HepG2 (cell line): ENCODE data around the gene COL2A1. TPM values are rescaled to one million over a fixed set of nuclear protein-coding genes. Genes with fewer than 3 reads are reported as not detected.

Experiments
- ATAC-seq: fragments of 200-7000 bp; cut with Tn5 transposase; 3 replicates; pipeline ENCODE4 v1.9.1; 2020; ENCODE audit warnings: mild to moderate bottlenecking, moderate library complexity
- BruUV-seq: library from RNA; stranded (reverse); fragments of 400-500 nt; replicated peaks from 2 replicates; lab custom pipeline; 2021; lab: Mats Ljungman, UMichigan
- CTCF ChIA-PET: fragments of 300-600 bp; formaldehyde crosslinking; extraction: SDS; loops from one replicate; lab custom pipeline; 2021; ENCODE audit warnings: low total read pairs, inconsistent platforms, low intra/inter-chr PET ratio; lab: Yijun Ruan, JAX
- POLR2A ChIA-PET: fragments of 350-600 bp; sonication (Branson Sonifier 250); formaldehyde crosslinking; loops from one replicate; lab custom pipeline; 2020; ENCODE audit warnings: antibody characterized with exemption, inconsistent platforms; lab: Yijun Ruan, JAX
- DNase-seq: peaks from one replicate; pipeline ENCODE4 v3.0.0-alpha.2; 2015; ENCODE audit warnings: low spot score
- FAIRE-seq: peaks from 3 replicates; lab custom pipeline; 2011; peaks lifted over from hg19 to GRCh38; lab: Jason Lieb, UNC
- H2AFZ ChIP-seq: one replicate; pipeline ENCODE4 v1.6.1; 2011; ENCODE audit warnings: low read length, inconsistent platforms
- H3K27ac ChIP-seq: fragments of 300-600 bp; 3 replicates; pipeline ENCODE4 v1.8.0; 2011; ENCODE audit warnings: mixed run types, mild to moderate bottlenecking, mixed read lengths, low read length, inconsistent platforms; ENCODE audit not compliant: insufficient read depth; ENCODE audit errors: extremely low read length
- H3K27me3 ChIP-seq, 2 experiments: fragments of 200-600 bp in 1 of 2; 2 replicates in 1 of 2; 3 replicates in 1 of 2; pipeline versions ENCODE4 v1.6.0 to v1.8.0; 2011; ENCODE audit warnings: low read length in 2 of 2, mild to moderate bottlenecking in 2 of 2, moderate library complexity in 2 of 2, inconsistent platforms in 1 of 2; ENCODE audit not compliant: insufficient read depth in 2 of 2, control insufficient read depth in 1 of 2
- H3K36me3 ChIP-seq, 2 experiments: fragments of 200-600 bp in 1 of 2; replicated peaks in 1 of 2; 2 replicates in 1 of 2; 3 replicates in 1 of 2; pipeline versions ENCODE4 v1.5.1 to v1.8.0; 2011; ENCODE audit warnings: low read length in 2 of 2, inconsistent platforms in 1 of 2; ENCODE audit not compliant: insufficient read depth in 2 of 2, control insufficient read depth in 1 of 2
- H3K4me1 ChIP-seq: 2 replicates; pipeline ENCODE4 v1.5.1; 2012; ENCODE audit warnings: low read length, inconsistent platforms; ENCODE audit not compliant: insufficient read depth
- H3K4me2 ChIP-seq: 2 replicates; pipeline ENCODE4 v1.6.0; 2011; ENCODE audit warnings: low read depth, low read length, inconsistent platforms
- H3K4me3 ChIP-seq, 3 experiments: fragments of 200-600 bp in 1 of 3; sonication (generic), shearing (Covaris generic) in 1 of 3; replicated peaks in 1 of 3; 2 replicates each; pipeline ENCODE4 v1.5.1; 2011 to 2016; ENCODE audit warnings: low read length in 3 of 3, inconsistent platforms in 2 of 3, low read depth in 2 of 3, mild to moderate bottlenecking in 2 of 3, control low read depth in 1 of 3, mixed read lengths in 1 of 3; ENCODE audit not compliant: insufficient read depth in 1 of 3
- H3K79me2 ChIP-seq: one replicate; pipeline ENCODE4 v1.6.1; 2011; ENCODE audit warnings: low read length, inconsistent platforms; ENCODE audit not compliant: insufficient read depth
- H3K9ac ChIP-seq: 2 replicates; pipeline ENCODE4 v1.6.0; 2011; ENCODE audit warnings: mild to moderate bottlenecking, low read depth, low read length, inconsistent platforms; ENCODE audit not compliant: insufficient read depth
- H3K9me3 ChIP-seq: 2 replicates; pipeline ENCODE4 v1.5.1; 2012; ENCODE audit warnings: mild to moderate bottlenecking, low read length
- H4K20me1 ChIP-seq: 2 replicates; pipeline ENCODE4 v1.6.0; 2011; ENCODE audit warnings: inconsistent platforms, mild to moderate bottlenecking, low read length, moderate library complexity; ENCODE audit not compliant: insufficient read depth
- DBP ChIP-seq: sonication (generic); formaldehyde crosslinking; IDR thresholded peaks from 2 replicates; pipeline ENCODE4 v1.4.0; 2020; ENCODE audit warnings: missing genetic modification reagents; ENCODE audit errors: not compliant biosample characterization
- EED ChIP-seq: sonication (generic); formaldehyde crosslinking; IDR thresholded peaks from 2 replicates; pipeline ENCODE4 v1.5.0; 2020; ENCODE audit warnings: mild to moderate bottlenecking, missing genetic modification reagents
- FOSL2 ChIP-seq: sonication (generic); formaldehyde crosslinking; IDR thresholded peaks from 2 replicates; pipeline ENCODE4 v1.4.0; 2020; ENCODE audit warnings: missing genetic modification reagents
- KLF15 ChIP-seq: sonication (generic); formaldehyde crosslinking; IDR thresholded peaks from 2 replicates; pipeline ENCODE4 v1.8.1; 2023; ENCODE audit warnings: borderline replicate concordance, mild to moderate bottlenecking, inconsistent platforms, missing genetic modification reagents, mixed read lengths
- PLRG1 ChIP-seq: fragments of 450-650 bp; conservative IDR thresholded peaks from 2 replicates; pipeline ENCODE4 v1.6.1; 2016
- YY1 ChIP-seq: IDR thresholded peaks from 2 replicates; pipeline ENCODE4 v1.6.1; 2011; ENCODE audit warnings: low read length, low read depth, moderate library complexity, mild to moderate bottlenecking; ENCODE audit not compliant: insufficient read depth, insufficient replicate concordance
- ZBTB7A ChIP-seq: sonication (generic); formaldehyde crosslinking; IDR thresholded peaks from 2 replicates; pipeline ENCODE4 v1.8.0; 2022; ENCODE audit warnings: mild to moderate bottlenecking, missing genetic modification reagents
- ZMAT3 ChIP-seq: sonication (generic); formaldehyde crosslinking; conservative IDR thresholded peaks from 2 replicates; pipeline ENCODE4 v1.7.0; 2021; ENCODE audit warnings: missing genetic modification reagents
- WGBS: methylation state at CpG from one replicate; pipeline ENCODE4 v1.1.6; 2017; ENCODE audit warnings: low lambda C conversion rate; 5-methylcytosine and 5-hydroxymethylcytosine counted together
- in situ Hi-C: cut with HindIII; loops from 2 replicates; pipeline ENCODE4 v1.10.0; 2017; ENCODE audit warnings: low pct_unique_long_range_greater_than_20kb; ENCODE audit not compliant: extremely low pct_ligation_motif_present
- intact Hi-C: fragments of 100-400 bp; cut with micrococcal nuclease; formaldehyde crosslinking; loops from one replicate; pipeline ENCODE4 v1.10.0; 2022; ENCODE audit not compliant: unreplicated experiment
- polyA plus RNA-seq, 8 experiments: library from polyadenylated mRNA; depleted of rRNA in 3 of 8; stranded (reverse) in 7 of 8; unstranded in 1 of 8; fragments of >200 nt; fragmentation: Illumina TruSeq in 4 of 8; extraction: Trizol in 4 of 8; gene quantifications; 2 replicates each; pipeline versions ENCODE4 v1.2.1 to v1.2.3, GENCODE V29; 2011 to 2016; ENCODE audit warnings: low read depth in 4 of 8, missing spikeins in 1 of 8, mixed read lengths in 1 of 8; ENCODE audit not compliant: insufficient read depth in 1 of 8
- total RNA-seq, 5 experiments: library from RNA; depleted of rRNA; stranded (reverse); fragments of >200 nt; fragmentation: Illumina TruSeq; extraction: Trizol; gene quantifications; 2 replicates each; pipeline ENCODE4 v1.2.3, GENCODE V29; 2016; ENCODE audit warnings: low read depth in 1 of 5
- TF ChIP-seq, protein P1 (sequence below): sonication (generic); formaldehyde crosslinking; IDR thresholded peaks from 2 replicates; pipeline ENCODE4 v1.5.0; 2020; ENCODE audit warnings: mild to moderate bottlenecking, missing genetic modification reagents
- TF ChIP-seq, protein P2 (sequence below): sonication (generic); formaldehyde crosslinking; IDR thresholded peaks from 2 replicates; pipeline ENCODE4 v1.5.0; 2020; ENCODE audit warnings: mild to moderate bottlenecking, missing genetic modification reagents, moderate library complexity
- TF ChIP-seq, protein P3 (sequence below): fragments of 450-650 bp; IDR thresholded peaks from 2 replicates; pipeline ENCODE4 v1.6.1; 2017
- TF ChIP-seq, protein P4 (sequence below): sonication (generic); formaldehyde crosslinking; conservative IDR thresholded peaks from 2 replicates; pipeline ENCODE4 v1.4.0; 2020; ENCODE audit warnings: mild to moderate bottlenecking, missing genetic modification reagents, moderate library complexity

The COL2A1 gene
- total and polyA plus RNA-seq, 2 of the 13 experiments (the other 11 are each of a cell fraction or from before 2014, with no cell fraction given): 7.4 to 38.3 TPM

DNA sequence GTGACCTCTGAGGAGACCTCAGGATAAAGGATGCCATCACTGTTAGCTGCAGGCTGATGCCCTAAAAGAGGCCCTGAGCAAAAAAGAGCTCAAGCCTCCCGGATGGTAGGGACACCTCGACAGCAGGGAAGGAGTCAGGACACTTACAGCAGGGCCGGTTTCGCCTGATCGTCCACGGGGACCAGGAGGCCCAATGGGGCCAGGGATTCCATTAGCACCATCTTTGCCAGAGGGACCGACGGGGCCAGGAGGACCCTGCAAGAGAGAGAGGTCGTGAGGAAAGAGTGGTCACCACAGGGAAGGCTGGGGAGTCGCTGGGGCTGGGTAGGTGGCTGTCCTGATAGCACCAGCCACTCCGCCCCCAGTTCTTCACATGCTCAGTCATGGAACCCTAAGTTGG lies 28.5 kb downstream of the COL2A1 start:
- Histone ChIP-seq H3K4me1 (peaks cover 13% of the 10 kb centered on the region), H3K9me3 (no peaks in the 10 kb centered on the region)
- POLR2A ChIA-PET: no interaction called here

More for the DNA sequence above, 28.5 kb downstream of the COL2A1 start:
- Histone ChIP-seq H4K20me1 (no peaks in the 10 kb centered on the region), H3K36me3 (no peaks in the 10 kb centered on the region), H3K4me2 (no peak overlapping the region), H3K79me2 (no peaks in the 10 kb centered on the region), H3K9ac (no peak overlapping the region), H3K4me3 (no peak overlapping the region), H3K27me3 (no peaks in the 10 kb centered on the region), H2AFZ (no peak overlapping the region), H3K27ac (no peak overlapping the region)
- BruUV-seq: no TSS peak
- in situ Hi-C loops (no loop called here), intact Hi-C loops (no loop called here)
- FAIRE-seq (no peak), DNase-seq (no peak), ATAC-seq (no peak)
- TF ChIP-seq ZBTB7A (CRISPR knock-in tag): no peak
- no peak for TF ChIP-seq YY1
- TF ChIP-seq, protein P1, sequence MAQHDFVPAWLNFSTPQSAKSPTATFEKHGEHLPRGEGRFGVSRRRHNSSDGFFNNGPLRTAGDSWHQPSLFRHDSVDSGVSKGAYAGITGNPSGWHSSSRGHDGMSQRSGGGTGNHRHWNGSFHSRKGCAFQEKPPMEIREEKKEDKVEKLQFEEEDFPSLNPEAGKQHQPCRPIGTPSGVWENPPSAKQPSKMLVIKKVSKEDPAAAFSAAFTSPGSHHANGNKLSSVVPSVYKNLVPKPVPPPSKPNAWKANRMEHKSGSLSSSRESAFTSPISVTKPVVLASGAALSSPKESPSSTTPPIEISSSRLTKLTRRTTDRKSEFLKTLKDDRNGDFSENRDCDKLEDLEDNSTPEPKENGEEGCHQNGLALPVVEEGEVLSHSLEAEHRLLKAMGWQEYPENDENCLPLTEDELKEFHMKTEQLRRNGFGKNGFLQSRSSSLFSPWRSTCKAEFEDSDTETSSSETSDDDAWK: no peak
- TF ChIP-seq KLF15: no peak
- TF ChIP-seq, protein P2, sequence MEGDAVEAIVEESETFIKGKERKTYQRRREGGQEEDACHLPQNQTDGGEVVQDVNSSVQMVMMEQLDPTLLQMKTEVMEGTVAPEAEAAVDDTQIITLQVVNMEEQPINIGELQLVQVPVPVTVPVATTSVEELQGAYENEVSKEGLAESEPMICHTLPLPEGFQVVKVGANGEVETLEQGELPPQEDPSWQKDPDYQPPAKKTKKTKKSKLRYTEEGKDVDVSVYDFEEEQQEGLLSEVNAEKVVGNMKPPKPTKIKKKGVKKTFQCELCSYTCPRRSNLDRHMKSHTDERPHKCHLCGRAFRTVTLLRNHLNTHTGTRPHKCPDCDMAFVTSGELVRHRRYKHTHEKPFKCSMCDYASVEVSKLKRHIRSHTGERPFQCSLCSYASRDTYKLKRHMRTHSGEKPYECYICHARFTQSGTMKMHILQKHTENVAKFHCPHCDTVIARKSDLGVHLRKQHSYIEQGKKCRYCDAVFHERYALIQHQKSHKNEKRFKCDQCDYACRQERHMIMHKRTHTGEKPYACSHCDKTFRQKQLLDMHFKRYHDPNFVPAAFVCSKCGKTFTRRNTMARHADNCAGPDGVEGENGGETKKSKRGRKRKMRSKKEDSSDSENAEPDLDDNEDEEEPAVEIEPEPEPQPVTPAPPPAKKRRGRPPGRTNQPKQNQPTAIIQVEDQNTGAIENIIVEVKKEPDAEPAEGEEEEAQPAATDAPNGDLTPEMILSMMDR (CRISPR knock-in tag): no peak
- TF ChIP-seq, protein P3, sequence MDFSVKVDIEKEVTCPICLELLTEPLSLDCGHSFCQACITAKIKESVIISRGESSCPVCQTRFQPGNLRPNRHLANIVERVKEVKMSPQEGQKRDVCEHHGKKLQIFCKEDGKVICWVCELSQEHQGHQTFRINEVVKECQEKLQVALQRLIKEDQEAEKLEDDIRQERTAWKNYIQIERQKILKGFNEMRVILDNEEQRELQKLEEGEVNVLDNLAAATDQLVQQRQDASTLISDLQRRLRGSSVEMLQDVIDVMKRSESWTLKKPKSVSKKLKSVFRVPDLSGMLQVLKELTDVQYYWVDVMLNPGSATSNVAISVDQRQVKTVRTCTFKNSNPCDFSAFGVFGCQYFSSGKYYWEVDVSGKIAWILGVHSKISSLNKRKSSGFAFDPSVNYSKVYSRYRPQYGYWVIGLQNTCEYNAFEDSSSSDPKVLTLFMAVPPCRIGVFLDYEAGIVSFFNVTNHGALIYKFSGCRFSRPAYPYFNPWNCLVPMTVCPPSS: no peak
- no peak for TF ChIP-seq DBP
- no peak for TF ChIP-seq FOSL2 (CRISPR knock-in tag)
- TF ChIP-seq, protein P4, sequence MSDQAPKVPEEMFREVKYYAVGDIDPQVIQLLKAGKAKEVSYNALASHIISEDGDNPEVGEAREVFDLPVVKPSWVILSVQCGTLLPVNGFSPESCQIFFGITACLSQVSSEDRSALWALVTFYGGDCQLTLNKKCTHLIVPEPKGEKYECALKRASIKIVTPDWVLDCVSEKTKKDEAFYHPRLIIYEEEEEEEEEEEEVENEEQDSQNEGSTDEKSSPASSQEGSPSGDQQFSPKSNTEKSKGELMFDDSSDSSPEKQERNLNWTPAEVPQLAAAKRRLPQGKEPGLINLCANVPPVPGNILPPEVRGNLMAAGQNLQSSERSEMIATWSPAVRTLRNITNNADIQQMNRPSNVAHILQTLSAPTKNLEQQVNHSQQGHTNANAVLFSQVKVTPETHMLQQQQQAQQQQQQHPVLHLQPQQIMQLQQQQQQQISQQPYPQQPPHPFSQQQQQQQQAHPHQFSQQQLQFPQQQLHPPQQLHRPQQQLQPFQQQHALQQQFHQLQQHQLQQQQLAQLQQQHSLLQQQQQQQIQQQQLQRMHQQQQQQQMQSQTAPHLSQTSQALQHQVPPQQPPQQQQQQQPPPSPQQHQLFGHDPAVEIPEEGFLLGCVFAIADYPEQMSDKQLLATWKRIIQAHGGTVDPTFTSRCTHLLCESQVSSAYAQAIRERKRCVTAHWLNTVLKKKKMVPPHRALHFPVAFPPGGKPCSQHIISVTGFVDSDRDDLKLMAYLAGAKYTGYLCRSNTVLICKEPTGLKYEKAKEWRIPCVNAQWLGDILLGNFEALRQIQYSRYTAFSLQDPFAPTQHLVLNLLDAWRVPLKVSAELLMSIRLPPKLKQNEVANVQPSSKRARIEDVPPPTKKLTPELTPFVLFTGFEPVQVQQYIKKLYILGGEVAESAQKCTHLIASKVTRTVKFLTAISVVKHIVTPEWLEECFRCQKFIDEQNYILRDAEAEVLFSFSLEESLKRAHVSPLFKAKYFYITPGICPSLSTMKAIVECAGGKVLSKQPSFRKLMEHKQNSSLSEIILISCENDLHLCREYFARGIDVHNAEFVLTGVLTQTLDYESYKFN (CRISPR knock-in tag): no peak
- TF ChIP-seq EED (CRISPR knock-in tag): no peak
- no peak for TF ChIP-seq ZMAT3 (CRISPR knock-in tag)
- TF ChIP-seq PLRG1: no peak
- CTCF ChIA-PET: no interaction called here
- WGBS: 58% methylated on average over 10 of the region's 11 CpGs
